HG02759 (cell line): Measurements from ENCODE around the gene SUV39H2.
"Not testable (repeated sequence)": the region's sequence is repeated elsewhere in the genome, so short reads cannot be mapped to it uniquely, and the experiment has no call there.

Experiments used
- ATAC-seq: cut with Tn5 transposase; IDR thresholded peaks from one replicate; pipeline ENCODE4 v1.9.1; 2021; ENCODE audit warnings: mild to moderate bottlenecking, moderate library complexity; ENCODE audit not compliant: unreplicated experiment

Gene SUV39H2

GRCh38 chr10:14875941-14876340, 2.7 kb upstream of the SUV39H2 start:
- no peak for ATAC-seq

GRCh38 chr10:14876764-14877163, 1.9 kb upstream of the SUV39H2 start:
- ATAC-seq, result no peak

- ATAC-seq, result peak; percentile 28
Observed at GRCh38 chr10:14879124-14879927, 660 bp downstream of the SUV39H2 start.

GRCh38 chr10:14879928-14880193, 1.2 kb downstream of the SUV39H2 start:
- ATAC-seq, result no peak

GRCh38 chr10:14880229-14880628, 1.6 kb downstream of the SUV39H2 start:
- ATAC-seq, result no peak

- no peak for ATAC-seq
Observed at GRCh38 chr10:14884082-14884481, 5.4 kb downstream of the SUV39H2 start.

GRCh38 chr10:14889318-14889717, 10.7 kb downstream of the SUV39H2 start:
- no peak for ATAC-seq

- no peak for ATAC-seq
Observed at GRCh38 chr10:14891151-14891550, 12.5 kb downstream of the SUV39H2 start.

GRCh38 chr10:14904316-14904732, 25.7 kb downstream of the SUV39H2 start:
- no peak for ATAC-seq

GRCh38 chr10:14904864-14905263, 26.2 kb downstream of the SUV39H2 start:
- ATAC-seq, result no peak

- ATAC-seq, result no peak
Observed at GRCh38 chr10:14905890-14906289, 27.2 kb downstream of the SUV39H2 start.

GRCh38 chr10:14906765-14907164, 28.1 kb downstream of the SUV39H2 start:
- ATAC-seq, result no peak

- ATAC-seq, result not testable (repeated sequence)
Observed at GRCh38 chr10:14907591-14907990, 28.9 kb downstream of the SUV39H2 start.

GRCh38 chr10:14909101-14909500, 30.4 kb downstream of the SUV39H2 start:
- no peak for ATAC-seq

- ATAC-seq, result no peak
Observed at GRCh38 chr10:14910953-14911352, 32.3 kb downstream of the SUV39H2 start.

GRCh38 chr10:14911801-14912200, 33.1 kb downstream of the SUV39H2 start:
- no peak for ATAC-seq

GRCh38 chr10:14916600-14916999, 37.9 kb downstream of the SUV39H2 start:
- no peak for ATAC-seq

- ATAC-seq, result no peak
Observed at GRCh38 chr10:14917827-14918226, 39.2 kb downstream of the SUV39H2 start.

GRCh38 chr10:14918964-14919363, 40.3 kb downstream of the SUV39H2 start:
- no peak for ATAC-seq

- no peak for ATAC-seq
Observed at GRCh38 chr10:14924013-14924412, 45.3 kb downstream of the SUV39H2 start.

GRCh38 chr10:14925268-14925667, 46.6 kb downstream of the SUV39H2 start:
- no peak for ATAC-seq

GRCh38 chr10:14926061-14926470, 47.4 kb downstream of the SUV39H2 start:
- peak; percentile 19 for ATAC-seq
